ENCODE data around the gene ARSI.

GRCh38 chr5:150327139-150327538 lies 24.4 kb upstream of the ARSI start:
- TF ChIP-seq CTCF (IDR thresholded peaks at IDR 0.05) = no peak
- no peak for TF ChIP-seq JUN (CRISPR knock-in tag; IDR thresholded peaks at IDR 0.05)
